ENCODE results near the gene SLC16A1. TPM values are rescaled to one million over a fixed set of nuclear protein-coding genes. Genes with fewer than 3 reads are reported as not detected.

SLC16A1 gene
- total and polyA plus RNA-seq, 10 of the 15 experiments (the other 5 are each of a cell fraction or from before 2014, with no cell fraction given) = 39.0 to 106 (median 65.8) TPM

- POLR2A ChIA-PET = interaction anchor here (0.7 to 1.6 kb wide), 2 partner anchors 19 to 22 kb away, joined by 3 to 4 read pairs; partner anchors contain the start of gene SLC16A1
- Histone ChIP-seq H3K4me2 (ENCODE audit: control insufficient read depth, insufficient read depth) (no peak overlapping the region), H3K9me3 (replicated peaks; ENCODE audit: control insufficient read depth, insufficient read depth, low read length) (no peaks in the 10 kb centered on the region; the same call in 2 of the 3 replicates), H3K4me3 (no peak overlapping the region), H4K20me1 (ENCODE audit: control insufficient read depth, insufficient read depth) (no peaks in the 10 kb centered on the region), H3K27ac (ENCODE audit: control insufficient read depth, insufficient read depth) (no peak overlapping the region), H3K79me2 (ENCODE audit: control insufficient read depth, insufficient read depth, low read length) (peaks cover 42% of the 10 kb centered on the region), H3K36me3 (ENCODE audit: control insufficient read depth in 2 of 2, insufficient read depth in 2 of 2, low read length in 1 of 2) (peaks cover 0 to 2% of the 10 kb centered on the region in 2 experiments; a peak in 2 of 4 replicates), H3K27me3 (replicated peaks in 1 of 2; ENCODE audit: control insufficient read depth in 2 of 2, insufficient read depth in 2 of 2, low read length in 1 of 2) (no peaks in the 10 kb centered on the region), H3K9ac (ENCODE audit: control insufficient read depth, insufficient read depth, low read length) (no peak overlapping the region), H2AFZ (ENCODE audit: control insufficient read depth, low read depth, low read length) (no peak overlapping the region), H3K4me1 (ENCODE audit: control insufficient read depth, insufficient read depth, low read length) (0 out of 2 replicates have a peak, but pooled peaks cover 4% of the 10 kb centered on the region)
- no TSS peak for BruUV-seq (replicated peaks)
- SMC1A ChIA-PET (ENCODE audit: uncharacterized antibody, unreplicated experiment) = interaction anchor here (1.1 to 4.2 kb wide), 4 partner anchors 12 to 107 kb away, joined by 3 to 80 read pairs (median 8); no protein-coding TSS in a partner anchor
- in situ Hi-C loops (cut with MboI) = no loop called here
- WGBS (ENCODE audit: insufficient coverage, insufficient replicate concordance, low lambda C conversion rate, missing lambda C conversion rate) = 96% methylated on average over 3 of the region's 3 CpGs
- CTCF ChIA-PET = interaction anchor here (0.9 to 4.9 kb wide), 4 partner anchors 18 to 139 kb away, joined by 3 to 51 read pairs (median 26); partner anchors contain the start of gene LRIG2
- DNase-seq (ENCODE audit: low read depth, low spot score) (no peak), ATAC-seq (no peak), FAIRE-seq (no peak)
- intact Hi-C loops (cut with micrococcal nuclease; ENCODE audit: unreplicated experiment) = no loop called here
- no peak for TF ChIP-seq ZNF384 (IDR thresholded peaks at IDR 0.05; ENCODE audit: borderline replicate concordance, low read depth, low read length)
- peak; percentile 85 for TF ChIP-seq ZNF24 (IDR thresholded peaks at IDR 0.05)
- no peak for TF ChIP-seq LARP7 (IDR thresholded peaks at IDR 0.05)
- TF ChIP-seq, protein P1, sequence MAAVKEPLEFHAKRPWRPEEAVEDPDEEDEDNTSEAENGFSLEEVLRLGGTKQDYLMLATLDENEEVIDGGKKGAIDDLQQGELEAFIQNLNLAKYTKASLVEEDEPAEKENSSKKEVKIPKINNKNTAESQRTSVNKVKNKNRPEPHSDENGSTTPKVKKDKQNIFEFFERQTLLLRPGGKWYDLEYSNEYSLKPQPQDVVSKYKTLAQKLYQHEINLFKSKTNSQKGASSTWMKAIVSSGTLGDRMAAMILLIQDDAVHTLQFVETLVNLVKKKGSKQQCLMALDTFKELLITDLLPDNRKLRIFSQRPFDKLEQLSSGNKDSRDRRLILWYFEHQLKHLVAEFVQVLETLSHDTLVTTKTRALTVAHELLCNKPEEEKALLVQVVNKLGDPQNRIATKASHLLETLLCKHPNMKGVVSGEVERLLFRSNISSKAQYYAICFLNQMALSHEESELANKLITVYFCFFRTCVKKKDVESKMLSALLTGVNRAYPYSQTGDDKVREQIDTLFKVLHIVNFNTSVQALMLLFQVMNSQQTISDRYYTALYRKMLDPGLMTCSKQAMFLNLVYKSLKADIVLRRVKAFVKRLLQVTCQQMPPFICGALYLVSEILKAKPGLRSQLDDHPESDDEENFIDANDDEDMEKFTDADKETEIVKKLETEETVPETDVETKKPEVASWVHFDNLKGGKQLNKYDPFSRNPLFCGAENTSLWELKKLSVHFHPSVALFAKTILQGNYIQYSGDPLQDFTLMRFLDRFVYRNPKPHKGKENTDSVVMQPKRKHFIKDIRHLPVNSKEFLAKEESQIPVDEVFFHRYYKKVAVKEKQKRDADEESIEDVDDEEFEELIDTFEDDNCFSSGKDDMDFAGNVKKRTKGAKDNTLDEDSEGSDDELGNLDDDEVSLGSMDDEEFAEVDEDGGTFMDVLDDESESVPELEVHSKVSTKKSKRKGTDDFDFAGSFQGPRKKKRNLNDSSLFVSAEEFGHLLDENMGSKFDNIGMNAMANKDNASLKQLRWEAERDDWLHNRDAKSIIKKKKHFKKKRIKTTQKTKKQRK (IDR thresholded peaks at IDR 0.05; ENCODE audit: low read depth, low read length) = no peak
- TF ChIP-seq, protein P2, sequence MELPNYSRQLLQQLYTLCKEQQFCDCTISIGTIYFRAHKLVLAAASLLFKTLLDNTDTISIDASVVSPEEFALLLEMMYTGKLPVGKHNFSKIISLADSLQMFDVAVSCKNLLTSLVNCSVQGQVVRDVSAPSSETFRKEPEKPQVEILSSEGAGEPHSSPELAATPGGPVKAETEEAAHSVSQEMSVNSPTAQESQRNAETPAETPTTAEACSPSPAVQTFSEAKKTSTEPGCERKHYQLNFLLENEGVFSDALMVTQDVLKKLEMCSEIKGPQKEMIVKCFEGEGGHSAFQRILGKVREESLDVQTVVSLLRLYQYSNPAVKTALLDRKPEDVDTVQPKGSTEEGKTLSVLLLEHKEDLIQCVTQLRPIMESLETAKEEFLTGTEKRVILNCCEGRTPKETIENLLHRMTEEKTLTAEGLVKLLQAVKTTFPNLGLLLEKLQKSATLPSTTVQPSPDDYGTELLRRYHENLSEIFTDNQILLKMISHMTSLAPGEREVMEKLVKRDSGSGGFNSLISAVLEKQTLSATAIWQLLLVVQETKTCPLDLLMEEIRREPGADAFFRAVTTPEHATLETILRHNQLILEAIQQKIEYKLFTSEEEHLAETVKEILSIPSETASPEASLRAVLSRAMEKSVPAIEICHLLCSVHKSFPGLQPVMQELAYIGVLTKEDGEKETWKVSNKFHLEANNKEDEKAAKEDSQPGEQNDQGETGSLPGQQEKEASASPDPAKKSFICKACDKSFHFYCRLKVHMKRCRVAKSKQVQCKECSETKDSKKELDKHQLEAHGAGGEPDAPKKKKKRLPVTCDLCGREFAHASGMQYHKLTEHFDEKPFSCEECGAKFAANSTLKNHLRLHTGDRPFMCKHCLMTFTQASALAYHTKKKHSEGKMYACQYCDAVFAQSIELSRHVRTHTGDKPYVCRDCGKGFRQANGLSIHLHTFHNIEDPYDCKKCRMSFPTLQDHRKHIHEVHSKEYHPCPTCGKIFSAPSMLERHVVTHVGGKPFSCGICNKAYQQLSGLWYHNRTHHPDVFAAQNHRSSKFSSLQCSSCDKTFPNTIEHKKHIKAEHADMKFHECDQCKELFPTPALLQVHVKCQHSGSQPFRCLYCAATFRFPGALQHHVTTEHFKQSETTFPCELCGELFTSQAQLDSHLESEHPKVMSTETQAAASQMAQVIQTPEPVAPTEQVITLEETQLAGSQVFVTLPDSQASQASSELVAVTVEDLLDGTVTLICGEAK (IDR thresholded peaks at IDR 0.05; ENCODE audit: borderline replicate concordance) = no peak
- no peak for TF ChIP-seq HDGF (IDR thresholded peaks at IDR 0.05)
- no peak for TF ChIP-seq TCF7 (IDR thresholded peaks at IDR 0.05; ENCODE audit: borderline replicate concordance)
- no peak for TF ChIP-seq SPI1 (IDR thresholded peaks at IDR 0.05; ENCODE audit: borderline replicate concordance, insufficient read depth, low read depth, low read length)
- no peak for TF ChIP-seq SP1 (IDR thresholded peaks at IDR 0.05; ENCODE audit: low read depth, low read length)
- RAD21 ChIA-PET (ENCODE audit: unreplicated experiment) = interaction anchor here (4.2 to 5.1 kb wide), 3 partner anchors 19 to 108 kb away, joined by 33 to 53 read pairs (median 44); partner anchors contain the start of gene SLC16A1
These were observed 22.0 kb downstream of the SLC16A1 start for GRCh38 chr1:112933820-112934571.
